AG04450 (cell line): Measurements from ENCODE around the gene SLC25A10. TPM values are rescaled to one million over a fixed set of nuclear protein-coding genes. Genes with fewer than 3 reads are reported as not detected.

Source experiments
- CTCF ChIA-PET: fragments of 300-600, 350-600 bp; formaldehyde crosslinking; extraction: SDS; loops from one replicate; lab custom pipeline; 2022; ENCODE audit warnings: antibody characterized with exemption, inconsistent platforms; lab: Charles Lee
- POLR2A ChIA-PET: fragments of 350-600 bp; formaldehyde crosslinking; extraction: SDS; loops from one replicate; lab custom pipeline; 2021; ENCODE audit warnings: antibody characterized with exemption, inconsistent platforms; lab: Yijun Ruan, JAX
- DNase-seq: peaks from one replicate; pipeline ENCODE4 v3.0.0-alpha.2; 2011; ENCODE audit warnings: low read depth, low spot score
- H3K27ac ChIP-seq: one replicate; pipeline ENCODE4 v1.5.1; 2012; ENCODE audit warnings: low read depth, low read length, control low read depth
- H3K27me3 ChIP-seq: one replicate; pipeline ENCODE4 v1.6.0; 2012; ENCODE audit warnings: low read length; ENCODE audit not compliant: control insufficient read depth, insufficient read depth
- H3K4me3 ChIP-seq: 2 replicates; pipeline ENCODE4 v1.5.1; 2011; ENCODE audit warnings: mild to moderate bottlenecking, low read depth, low read length, control low read depth
- H3K9me3 ChIP-seq: 2 replicates; pipeline ENCODE4 v1.5.1; 2012; ENCODE audit warnings: low read length; ENCODE audit not compliant: control insufficient read depth, insufficient read depth
- polyA plus RNA-seq: library from polyadenylated mRNA; depleted of rRNA; stranded (reverse); fragments of >200 nt; gene quantifications from 2 replicates; pipeline ENCODE4 v1.2.3, GENCODE V29; 2011; rRNA removed
- small RNA-seq: library from RNA; depleted of rRNA; stranded (forward); fragments of <200 nt; gene quantifications from one replicate; pipeline ENCODE3, GENCODE V24; 2012; ENCODE audit warnings: low read depth; ENCODE audit not compliant: insufficient read length
- TF ChIP-seq, protein P1 (sequence below): IDR thresholded peaks from 2 replicates; pipeline ENCODE4 v1.5.1; 2011; ENCODE audit warnings: low read depth, low read length, control low read depth, inconsistent platforms

The SLC25A10 gene
- polyA plus RNA-seq, 1 experiment = 3.3 TPM

DNA sequence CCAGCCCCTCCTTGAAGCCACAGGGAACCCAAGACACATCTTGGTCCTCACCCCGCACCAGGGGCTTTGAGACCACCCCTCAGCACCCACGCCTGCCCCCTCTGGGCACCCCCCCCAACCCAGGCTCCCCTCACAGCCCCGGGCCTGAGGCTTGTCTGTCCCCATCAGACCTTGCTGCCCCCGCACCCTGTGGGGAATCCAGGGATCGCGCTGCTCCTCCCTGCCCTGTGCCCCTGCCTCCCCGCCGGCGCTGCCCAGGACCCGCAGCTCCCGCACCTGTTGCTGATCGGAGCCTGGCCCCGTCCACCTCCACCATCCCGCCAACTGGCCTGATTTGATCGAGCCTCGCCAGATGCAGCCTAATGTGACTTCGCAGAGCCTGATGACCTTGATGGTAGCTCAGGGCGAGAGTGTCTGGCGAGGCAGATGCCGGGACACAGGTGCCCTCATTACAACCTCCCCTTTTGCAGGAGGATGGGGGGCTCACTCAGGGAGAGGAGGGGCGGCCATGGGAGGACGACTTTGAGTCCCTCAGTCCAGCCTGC is 29.0 kb downstream of the SLC25A10 start:
- no peaks in the 10 kb centered on the region; the same call in 1 of the 2 replicates for H3K9me3 ChIP-seq
- TF ChIP-seq, protein P1, sequence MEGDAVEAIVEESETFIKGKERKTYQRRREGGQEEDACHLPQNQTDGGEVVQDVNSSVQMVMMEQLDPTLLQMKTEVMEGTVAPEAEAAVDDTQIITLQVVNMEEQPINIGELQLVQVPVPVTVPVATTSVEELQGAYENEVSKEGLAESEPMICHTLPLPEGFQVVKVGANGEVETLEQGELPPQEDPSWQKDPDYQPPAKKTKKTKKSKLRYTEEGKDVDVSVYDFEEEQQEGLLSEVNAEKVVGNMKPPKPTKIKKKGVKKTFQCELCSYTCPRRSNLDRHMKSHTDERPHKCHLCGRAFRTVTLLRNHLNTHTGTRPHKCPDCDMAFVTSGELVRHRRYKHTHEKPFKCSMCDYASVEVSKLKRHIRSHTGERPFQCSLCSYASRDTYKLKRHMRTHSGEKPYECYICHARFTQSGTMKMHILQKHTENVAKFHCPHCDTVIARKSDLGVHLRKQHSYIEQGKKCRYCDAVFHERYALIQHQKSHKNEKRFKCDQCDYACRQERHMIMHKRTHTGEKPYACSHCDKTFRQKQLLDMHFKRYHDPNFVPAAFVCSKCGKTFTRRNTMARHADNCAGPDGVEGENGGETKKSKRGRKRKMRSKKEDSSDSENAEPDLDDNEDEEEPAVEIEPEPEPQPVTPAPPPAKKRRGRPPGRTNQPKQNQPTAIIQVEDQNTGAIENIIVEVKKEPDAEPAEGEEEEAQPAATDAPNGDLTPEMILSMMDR = no peak
- no peak overlapping the region for H3K27ac ChIP-seq
- ChIA-PET POLR2A (no interaction called here), CTCF (no interaction called here)
- no peak overlapping the region for H3K4me3 ChIP-seq
- no peak for DNase-seq
- peaks cover 4% of the 10 kb centered on the region for H3K27me3 ChIP-seq

DNA sequence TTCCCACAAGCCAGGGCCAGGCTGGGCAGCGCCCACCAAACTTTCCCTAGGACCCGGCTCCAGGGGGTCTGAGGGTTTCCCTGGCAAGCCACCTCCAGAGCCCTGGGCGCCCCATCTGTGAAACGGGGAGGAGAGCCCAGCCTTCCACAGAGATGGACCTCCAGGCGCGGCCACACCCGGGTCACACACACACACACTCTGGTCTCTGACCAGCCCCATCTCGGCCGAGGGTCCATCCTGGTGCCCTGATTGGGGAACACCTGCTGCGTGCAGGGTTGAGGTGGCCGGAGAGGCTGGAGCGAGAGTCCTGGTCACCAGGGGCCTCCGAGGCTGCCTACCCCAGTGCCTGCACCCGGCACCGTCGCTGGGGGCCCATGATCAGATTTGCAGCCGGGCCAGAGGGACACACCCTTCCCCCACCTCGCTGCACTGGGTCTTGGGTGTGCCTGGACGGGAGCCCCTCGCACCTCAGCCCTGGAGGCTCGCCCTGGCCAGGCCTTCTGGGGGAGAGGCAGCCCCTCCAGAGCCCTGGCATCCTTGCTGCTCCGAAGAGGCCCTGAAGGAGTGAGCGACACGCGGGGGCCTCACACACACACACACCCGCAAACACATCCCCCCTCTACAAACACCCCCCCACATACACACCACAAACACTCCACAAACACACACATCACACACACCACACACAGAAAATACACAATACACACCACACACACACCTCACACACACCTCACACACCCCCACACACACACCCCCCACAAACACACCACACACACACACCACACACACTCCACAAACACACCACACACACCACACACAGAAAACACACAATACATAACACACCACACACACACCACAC is 29.7 kb downstream of the SLC25A10 start:
- DNase-seq = no peak

More for the DNA sequence above, 29.7 kb downstream of the SLC25A10 start:
- no peaks in the 10 kb centered on the region; the same call in 1 of the 2 replicates for H3K9me3 ChIP-seq
- H3K4me3 ChIP-seq = no peak overlapping the region
- H3K27ac ChIP-seq = no peak overlapping the region
- ChIA-PET CTCF (no interaction called here), POLR2A (no interaction called here)
- peaks cover 4% of the 10 kb centered on the region for H3K27me3 ChIP-seq
- TF ChIP-seq, protein P1 = no peak

Small RNA genes lying within 50 kb of the gene (small RNA-seq; reads per million reads assigned to genes)
- gene MIR6786 = not detected

Other genes with a start within 250 kb of the SLC25A10 start
- gene ACTG1, start 199.5 kb upstream of the SLC25A10 start, polyA plus RNA-seq = 2,721 and 3,607 TPM in 2 replicates
- 0.26 and 0.41 TPM in 2 replicates for gene FSCN2, start 183.9 kb upstream of the SLC25A10 start, polyA plus RNA-seq
- 5.3 and 8.3 TPM in 2 replicates for gene FAAP100, start 159.9 kb upstream of the SLC25A10 start, polyA plus RNA-seq
- gene NPLOC4, start 75.2 kb upstream of the SLC25A10 start, polyA plus RNA-seq = 66.5 and 77.1 TPM in 2 replicates
- 0.92 and 0.98 TPM in 2 replicates for gene TSPAN10, start 75.1 kb upstream of the SLC25A10 start, polyA plus RNA-seq
- gene PDE6G, start 55.7 kb upstream of the SLC25A10 start, polyA plus RNA-seq = 0.51 and 1.0 TPM in 2 replicates
- 13.4 and 17.0 TPM in 2 replicates for gene OXLD1, start 45.7 kb upstream of the SLC25A10 start, polyA plus RNA-seq
- 10.7 and 10.9 TPM in 2 replicates for gene CCDC137, start 45.5 kb upstream of the SLC25A10 start, polyA plus RNA-seq
- gene ARL16, start 28.5 kb upstream of the SLC25A10 start, polyA plus RNA-seq = 44.7 and 48.0 TPM in 2 replicates
- gene HGS, start 28.3 kb upstream of the SLC25A10 start, polyA plus RNA-seq = 71.5 and 83.0 TPM in 2 replicates
- 52.1 and 69.2 TPM in 2 replicates for gene MRPL12, start 8.9 kb upstream of the SLC25A10 start, polyA plus RNA-seq
- gene GCGR, start 91.9 kb downstream of the SLC25A10 start, polyA plus RNA-seq = not detected in 2 replicates
- 63.2 and 88.2 TPM in 2 replicates for gene MCRIP1, start 121.0 kb downstream of the SLC25A10 start, polyA plus RNA-seq
- not detected in 2 replicates for gene PPP1R27, start 122.8 kb downstream of the SLC25A10 start, polyA plus RNA-seq
- gene P4HB, start 148.3 kb downstream of the SLC25A10 start, polyA plus RNA-seq = 158 and 342 TPM in 2 replicates
- gene ARHGDIA, start 159.1 kb downstream of the SLC25A10 start, polyA plus RNA-seq = 62.2 and 78.6 TPM in 2 replicates
- gene ALYREF, start 179.3 kb downstream of the SLC25A10 start, polyA plus RNA-seq = 57.7 and 57.8 TPM in 2 replicates
- 213 and 233 TPM in 2 replicates for gene ANAPC11, start 179.4 kb downstream of the SLC25A10 start, polyA plus RNA-seq
- 0.20 and 0.30 TPM in 2 replicates for gene NPB, start 190.0 kb downstream of the SLC25A10 start, polyA plus RNA-seq
- gene PCYT2, start 199.1 kb downstream of the SLC25A10 start, polyA plus RNA-seq = 25.2 and 31.8 TPM in 2 replicates
- gene SIRT7, start 205.9 kb downstream of the SLC25A10 start, polyA plus RNA-seq = 4.3 and 6.0 TPM in 2 replicates
- gene MAFG, start 215.5 kb downstream of the SLC25A10 start, polyA plus RNA-seq = 17.6 and 17.7 TPM in 2 replicates
- 103 and 154 TPM in 2 replicates for gene PYCR1, start 225.0 kb downstream of the SLC25A10 start, polyA plus RNA-seq
- not detected in 2 replicates for gene MYADML2, start 234.9 kb downstream of the SLC25A10 start, polyA plus RNA-seq
- 0.04 TPM in 1 of 2 replicates, not detected in the other for gene NOTUM, start 248.9 kb downstream of the SLC25A10 start, polyA plus RNA-seq